HepG2 (cell line): ENCODE measurements around the gene EEF1A2. TPM values are rescaled to one million over a fixed set of nuclear protein-coding genes. Genes with fewer than 3 reads are reported as not detected.

Source experiments
- BRCA1 ChIP-seq: sonication (generic); formaldehyde crosslinking; IDR thresholded peaks from 2 replicates; pipeline ENCODE4 v1.4.0; 2020; ENCODE audit warnings: missing genetic modification reagents
- EHMT2 ChIP-seq: fragments of 200-600 bp; sonication (generic); IDR thresholded peaks from 2 replicates; pipeline ENCODE4 v1.7.0; 2017; ENCODE audit warnings: antibody characterized with exemption, low read depth, low read length, borderline replicate concordance
- FOSL2 ChIP-seq: sonication (generic); formaldehyde crosslinking; IDR thresholded peaks from 2 replicates; pipeline ENCODE4 v1.4.0; 2020; ENCODE audit warnings: missing genetic modification reagents
- FOXO1 ChIP-seq: sonication (generic); formaldehyde crosslinking; IDR thresholded peaks from 2 replicates; pipeline ENCODE4 v1.4.0; 2020; ENCODE audit warnings: missing genetic modification reagents
- HCFC1 ChIP-seq: fragments of 150-350 bp; IDR thresholded peaks from 2 replicates; pipeline ENCODE4 v1.6.1; 2014; ENCODE audit warnings: low read depth, low read length
- HNRNPK ChIP-seq: fragments of 200-400 bp; formaldehyde crosslinking; IDR thresholded peaks from 2 replicates; pipeline ENCODE4 v1.6.1; 2018; ENCODE audit warnings: low read length, low read depth, moderate library complexity, mild to moderate bottlenecking; ENCODE audit not compliant: poor library complexity, severe bottlenecking
- HOXA5 ChIP-seq: sonication (generic); formaldehyde crosslinking; IDR thresholded peaks from 2 replicates; pipeline ENCODE4 v1.4.0; 2020; ENCODE audit warnings: missing genetic modification reagents
- ONECUT2 ChIP-seq: sonication (generic); formaldehyde crosslinking; IDR thresholded peaks from 2 replicates; pipeline ENCODE4 v1.4.0; 2020; ENCODE audit warnings: missing genetic modification reagents
- POLR2AphosphoS5 ChIP-seq: IDR thresholded peaks from 2 replicates; pipeline ENCODE4 v1.6.1; 2012; ENCODE audit warnings: low read depth, low read length
- RARA ChIP-seq: IDR thresholded peaks from 2 replicates; pipeline ENCODE4 v1.6.1; 2016; ENCODE audit warnings: missing genetic modification reagents, missing compliant biosample characterization
- TSC22D2 ChIP-seq: sonication (generic); formaldehyde crosslinking; IDR thresholded peaks from 2 replicates; pipeline ENCODE4 v1.5.1; 2020; ENCODE audit warnings: missing genetic modification reagents, mild to moderate bottlenecking, borderline replicate concordance
- ZNF468 ChIP-seq: sonication (generic); formaldehyde crosslinking; IDR thresholded peaks from 2 replicates; pipeline ENCODE4 v1.8.0; 2022; ENCODE audit warnings: mild to moderate bottlenecking, moderate library complexity, missing genetic modification reagents
- ZNF496 ChIP-seq: sonication (generic); formaldehyde crosslinking; IDR thresholded peaks from 2 replicates; pipeline ENCODE4 v1.8.1; 2023; ENCODE audit warnings: mild to moderate bottlenecking, moderate library complexity, missing genetic modification reagents; ENCODE audit not compliant: insufficient replicate concordance
- ZNF563 ChIP-seq: sonication (generic); formaldehyde crosslinking; IDR thresholded peaks from 2 replicates; pipeline ENCODE4 v1.8.0; 2022; ENCODE audit warnings: mild to moderate bottlenecking, moderate library complexity, missing genetic modification reagents
- ZNF567 ChIP-seq: sonication (generic); formaldehyde crosslinking; IDR thresholded peaks from 2 replicates; pipeline ENCODE4 v1.8.1; 2023; ENCODE audit warnings: mild to moderate bottlenecking, missing genetic modification reagents, borderline replicate concordance
- polyA plus RNA-seq, 8 experiments: library from polyadenylated mRNA; depleted of rRNA in 3 of 8; stranded (reverse) in 7 of 8; unstranded in 1 of 8; fragments of >200 nt; fragmentation: Illumina TruSeq in 4 of 8; extraction: Trizol in 4 of 8; gene quantifications; 2 replicates each; pipeline versions ENCODE4 v1.2.1 to v1.2.3, GENCODE V29; 2011 to 2016; ENCODE audit warnings: low read depth in 4 of 8, missing spikeins in 1 of 8, mixed read lengths in 1 of 8; ENCODE audit not compliant: insufficient read depth in 1 of 8
- total RNA-seq, 5 experiments: library from RNA; depleted of rRNA; stranded (reverse); fragments of >200 nt; fragmentation: Illumina TruSeq; extraction: Trizol; gene quantifications; 2 replicates each; pipeline ENCODE4 v1.2.3, GENCODE V29; 2016; ENCODE audit warnings: low read depth in 1 of 5
- TF ChIP-seq, protein P1 (sequence below): sonication (generic); formaldehyde crosslinking; IDR thresholded peaks from 2 replicates; pipeline ENCODE4 v1.4.0; 2020; ENCODE audit warnings: missing genetic modification reagents
- TF ChIP-seq, protein P2 (sequence below): IDR thresholded peaks from 2 replicates; pipeline ENCODE4 v1.6.1; 2016; ENCODE audit warnings: missing compliant biosample characterization, missing genetic modification reagents, borderline replicate concordance
- TF ChIP-seq, protein P3 (sequence below): IDR thresholded peaks from 2 replicates; pipeline ENCODE4 v1.6.1; 2018; ENCODE audit warnings: missing genetic modification reagents
- TF ChIP-seq, protein P4 (sequence below), 2 experiments: IDR thresholded peaks; 2 replicates each; pipeline ENCODE4 v1.6.1; 2011 to 2012; ENCODE audit warnings: low read length in 2 of 2, borderline replicate concordance in 1 of 2, low read depth in 1 of 2, mild to moderate bottlenecking in 1 of 2, moderate library complexity in 1 of 2

The EEF1A2 gene
- total and polyA plus RNA-seq, 2 of the 13 experiments (the other 11 are each of a cell fraction or from before 2014, with no cell fraction given), result 0.44 to 0.87 TPM

DNA sequence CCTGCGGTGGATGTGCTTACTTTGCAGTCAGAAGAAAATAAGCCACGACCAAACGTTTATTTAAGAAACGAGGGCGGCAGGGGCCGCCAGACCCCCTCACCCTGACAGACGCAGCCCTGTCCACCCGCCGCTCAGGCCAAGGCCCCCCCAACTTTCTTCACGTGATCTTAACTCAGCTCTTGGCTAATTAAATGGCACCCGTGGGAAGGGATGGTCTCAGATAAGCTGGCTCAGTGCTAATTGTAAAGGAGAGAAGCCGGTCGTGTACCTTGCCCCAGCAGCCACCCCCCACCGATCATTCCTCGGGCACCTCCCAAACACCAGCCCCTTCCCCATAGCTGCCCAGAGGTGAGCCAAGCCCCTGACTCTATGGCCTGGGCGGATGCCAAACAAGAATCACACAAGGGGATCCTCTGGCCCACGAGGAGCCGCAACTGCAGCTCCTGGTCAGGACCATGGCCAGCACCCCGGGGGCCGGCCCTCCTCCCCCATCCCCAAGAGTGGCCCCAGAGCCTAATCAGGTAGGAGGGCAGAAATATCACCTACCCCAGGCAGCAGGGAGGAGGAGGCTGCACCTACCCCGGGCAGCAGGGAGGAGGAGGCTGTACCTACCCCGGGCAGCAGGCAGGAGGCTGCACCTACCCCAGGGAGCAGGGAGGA lies 37.6 kb downstream of the EEF1A2 start (continued):
- TF ChIP-seq, protein P1, sequence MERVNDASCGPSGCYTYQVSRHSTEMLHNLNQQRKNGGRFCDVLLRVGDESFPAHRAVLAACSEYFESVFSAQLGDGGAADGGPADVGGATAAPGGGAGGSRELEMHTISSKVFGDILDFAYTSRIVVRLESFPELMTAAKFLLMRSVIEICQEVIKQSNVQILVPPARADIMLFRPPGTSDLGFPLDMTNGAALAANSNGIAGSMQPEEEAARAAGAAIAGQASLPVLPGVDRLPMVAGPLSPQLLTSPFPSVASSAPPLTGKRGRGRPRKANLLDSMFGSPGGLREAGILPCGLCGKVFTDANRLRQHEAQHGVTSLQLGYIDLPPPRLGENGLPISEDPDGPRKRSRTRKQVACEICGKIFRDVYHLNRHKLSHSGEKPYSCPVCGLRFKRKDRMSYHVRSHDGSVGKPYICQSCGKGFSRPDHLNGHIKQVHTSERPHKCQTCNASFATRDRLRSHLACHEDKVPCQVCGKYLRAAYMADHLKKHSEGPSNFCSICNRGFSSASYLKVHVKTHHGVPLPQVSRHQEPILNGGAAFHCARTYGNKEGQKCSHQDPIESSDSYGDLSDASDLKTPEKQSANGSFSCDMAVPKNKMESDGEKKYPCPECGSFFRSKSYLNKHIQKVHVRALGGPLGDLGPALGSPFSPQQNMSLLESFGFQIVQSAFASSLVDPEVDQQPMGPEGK, result peak; percentile 88
- 0 out of 2 replicates have a peak, but pooled peaks have one; percentile 15 for TF ChIP-seq FOXO1 (CRISPR knock-in tag)
- peak; percentile 76; the same call in 1 of the 2 replicates for TF ChIP-seq TSC22D2
- TF ChIP-seq ZNF496, result no peak
- TF ChIP-seq, protein P2, sequence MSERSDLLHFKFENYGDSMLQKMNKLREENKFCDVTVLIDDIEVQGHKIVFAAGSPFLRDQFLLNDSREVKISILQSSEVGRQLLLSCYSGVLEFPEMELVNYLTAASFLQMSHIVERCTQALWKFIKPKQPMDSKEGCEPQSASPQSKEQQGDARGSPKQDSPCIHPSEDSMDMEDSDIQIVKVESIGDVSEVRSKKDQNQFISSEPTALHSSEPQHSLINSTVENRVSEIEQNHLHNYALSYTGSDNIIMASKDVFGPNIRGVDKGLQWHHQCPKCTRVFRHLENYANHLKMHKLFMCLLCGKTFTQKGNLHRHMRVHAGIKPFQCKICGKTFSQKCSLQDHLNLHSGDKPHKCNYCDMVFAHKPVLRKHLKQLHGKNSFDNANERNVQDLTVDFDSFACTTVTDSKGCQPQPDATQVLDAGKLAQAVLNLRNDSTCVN (CRISPR knock-in tag), result 0 out of 2 replicates have a peak, but pooled peaks have one; percentile 50
- peak; percentile 41; the same call in 1 of the 2 replicates for TF ChIP-seq ZNF563 (CRISPR knock-in tag)
- TF ChIP-seq, protein P3, sequence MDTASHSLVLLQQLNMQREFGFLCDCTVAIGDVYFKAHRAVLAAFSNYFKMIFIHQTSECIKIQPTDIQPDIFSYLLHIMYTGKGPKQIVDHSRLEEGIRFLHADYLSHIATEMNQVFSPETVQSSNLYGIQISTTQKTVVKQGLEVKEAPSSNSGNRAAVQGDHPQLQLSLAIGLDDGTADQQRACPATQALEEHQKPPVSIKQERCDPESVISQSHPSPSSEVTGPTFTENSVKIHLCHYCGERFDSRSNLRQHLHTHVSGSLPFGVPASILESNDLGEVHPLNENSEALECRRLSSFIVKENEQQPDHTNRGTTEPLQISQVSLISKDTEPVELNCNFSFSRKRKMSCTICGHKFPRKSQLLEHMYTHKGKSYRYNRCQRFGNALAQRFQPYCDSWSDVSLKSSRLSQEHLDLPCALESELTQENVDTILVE (CRISPR knock-in tag), result peak; percentile 57; the same call in 1 of the 2 replicates
- no peak for TF ChIP-seq FOSL2
- TF ChIP-seq POLR2AphosphoS5, result no peak
- 0 out of 2 replicates have a peak, but pooled peaks have one; percentile 23 for TF ChIP-seq ONECUT2 (CRISPR knock-in tag)
- no peak for TF ChIP-seq BRCA1 (CRISPR knock-in tag)
- TF ChIP-seq ZNF567 (CRISPR knock-in tag), result no peak
- TF ChIP-seq EHMT2, result peak; percentile 62; the same call in 1 of the 2 replicates
- no peak for TF ChIP-seq HNRNPK
- TF ChIP-seq ZNF468, result no peak
- no peak for TF ChIP-seq HCFC1
- TF ChIP-seq RARA (CRISPR knock-in tag), result 0 out of 2 replicates have a peak, but pooled peaks have one; percentile 13
- TF ChIP-seq HOXA5 (CRISPR knock-in tag), result peak; percentile 44; the same call in 1 of the 2 replicates
- TF ChIP-seq, protein P4, sequence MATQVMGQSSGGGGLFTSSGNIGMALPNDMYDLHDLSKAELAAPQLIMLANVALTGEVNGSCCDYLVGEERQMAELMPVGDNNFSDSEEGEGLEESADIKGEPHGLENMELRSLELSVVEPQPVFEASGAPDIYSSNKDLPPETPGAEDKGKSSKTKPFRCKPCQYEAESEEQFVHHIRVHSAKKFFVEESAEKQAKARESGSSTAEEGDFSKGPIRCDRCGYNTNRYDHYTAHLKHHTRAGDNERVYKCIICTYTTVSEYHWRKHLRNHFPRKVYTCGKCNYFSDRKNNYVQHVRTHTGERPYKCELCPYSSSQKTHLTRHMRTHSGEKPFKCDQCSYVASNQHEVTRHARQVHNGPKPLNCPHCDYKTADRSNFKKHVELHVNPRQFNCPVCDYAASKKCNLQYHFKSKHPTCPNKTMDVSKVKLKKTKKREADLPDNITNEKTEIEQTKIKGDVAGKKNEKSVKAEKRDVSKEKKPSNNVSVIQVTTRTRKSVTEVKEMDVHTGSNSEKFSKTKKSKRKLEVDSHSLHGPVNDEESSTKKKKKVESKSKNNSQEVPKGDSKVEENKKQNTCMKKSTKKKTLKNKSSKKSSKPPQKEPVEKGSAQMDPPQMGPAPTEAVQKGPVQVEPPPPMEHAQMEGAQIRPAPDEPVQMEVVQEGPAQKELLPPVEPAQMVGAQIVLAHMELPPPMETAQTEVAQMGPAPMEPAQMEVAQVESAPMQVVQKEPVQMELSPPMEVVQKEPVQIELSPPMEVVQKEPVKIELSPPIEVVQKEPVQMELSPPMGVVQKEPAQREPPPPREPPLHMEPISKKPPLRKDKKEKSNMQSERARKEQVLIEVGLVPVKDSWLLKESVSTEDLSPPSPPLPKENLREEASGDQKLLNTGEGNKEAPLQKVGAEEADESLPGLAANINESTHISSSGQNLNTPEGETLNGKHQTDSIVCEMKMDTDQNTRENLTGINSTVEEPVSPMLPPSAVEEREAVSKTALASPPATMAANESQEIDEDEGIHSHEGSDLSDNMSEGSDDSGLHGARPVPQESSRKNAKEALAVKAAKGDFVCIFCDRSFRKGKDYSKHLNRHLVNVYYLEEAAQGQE (IDR thresholded peaks at IDR 0.05; ENCODE audit: borderline replicate concordance in 1 of 2, low read depth in 1 of 2, low read length in 2 of 2), result peak; percentile 95 to 98
